ENCODE data around the gene COL5A1.

- no peak for TF ChIP-seq YY1 (IDR thresholded peaks at IDR 0.05; ENCODE audit: insufficient read depth, insufficient read length)
- no peak for TF ChIP-seq ZNF274 (IDR thresholded peaks at IDR 0.05; ENCODE audit: low read depth, low read length)
- no peak for TF ChIP-seq SUZ12 (IDR thresholded peaks at IDR 0.05; ENCODE audit: extremely low read depth, insufficient read depth, insufficient read length)
Observed at GRCh38 chr9:134678206-134678605, 36.6 kb downstream of the COL5A1 start.
